HG02981 (cell line): ENCODE results near the gene IRF2BP2.

ENCODE experiments used
- ATAC-seq: cut with Tn5 transposase; IDR thresholded peaks from one replicate; pipeline ENCODE4 v1.9.1; 2021; ENCODE audit warnings: mild to moderate bottlenecking, moderate library complexity; ENCODE audit not compliant: unreplicated experiment

The IRF2BP2 gene

DNA sequence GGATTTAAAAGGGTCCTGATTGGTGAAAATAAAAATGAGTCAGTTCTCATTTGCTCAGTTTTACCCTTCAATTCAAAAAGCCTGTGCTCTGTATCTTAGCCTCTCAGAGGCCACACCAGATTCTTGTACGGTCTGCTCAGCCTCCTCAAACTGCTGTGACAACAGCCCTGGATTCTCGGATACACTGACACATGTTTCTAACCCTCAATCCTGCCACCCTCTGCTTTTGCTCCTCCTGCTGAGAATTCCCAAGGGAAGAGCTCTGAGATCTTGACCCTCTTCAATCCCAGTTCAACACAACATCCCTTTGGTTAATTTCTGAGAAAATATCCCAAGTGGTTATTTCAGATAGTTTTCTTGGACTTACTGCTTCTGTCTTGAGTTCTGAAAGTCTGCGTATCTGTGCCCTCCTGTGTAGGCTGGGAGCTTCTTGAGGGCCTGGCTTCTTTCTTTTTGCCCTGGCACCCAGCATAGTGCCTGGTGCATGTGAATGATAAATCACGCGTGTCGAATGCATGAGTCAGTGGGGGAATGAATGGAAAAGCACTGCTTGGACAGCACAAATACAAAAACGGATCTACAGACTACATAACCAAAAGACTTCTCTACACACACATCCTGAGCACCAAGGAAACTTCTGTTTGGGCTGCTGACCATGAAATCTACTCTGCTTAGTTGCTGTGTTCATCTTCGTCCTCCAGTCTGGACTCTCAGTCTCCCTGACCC is 24.5 kb downstream of the IRF2BP2 start:
- ATAC-seq, result no peak

DNA sequence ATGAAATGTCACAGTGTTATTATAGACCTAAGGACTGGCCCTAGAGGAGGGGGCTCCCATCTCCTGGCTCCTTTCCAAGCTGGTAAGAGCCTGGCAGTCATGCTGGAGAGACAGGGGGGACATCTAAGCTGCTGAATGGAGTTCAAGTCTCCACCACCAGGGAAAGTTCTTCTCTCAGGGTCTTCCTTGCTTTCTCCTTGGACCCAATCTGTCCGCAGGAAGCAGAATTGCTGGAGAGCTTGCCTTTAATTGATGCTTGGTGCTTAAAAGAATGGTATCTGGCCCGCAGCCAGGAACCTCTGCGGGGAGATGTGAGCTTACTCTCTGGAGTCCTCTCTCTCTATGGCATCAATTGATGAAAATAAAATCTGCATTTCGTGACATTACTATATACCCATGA is 25.1 kb downstream of the IRF2BP2 start:
- no peak for ATAC-seq

DNA sequence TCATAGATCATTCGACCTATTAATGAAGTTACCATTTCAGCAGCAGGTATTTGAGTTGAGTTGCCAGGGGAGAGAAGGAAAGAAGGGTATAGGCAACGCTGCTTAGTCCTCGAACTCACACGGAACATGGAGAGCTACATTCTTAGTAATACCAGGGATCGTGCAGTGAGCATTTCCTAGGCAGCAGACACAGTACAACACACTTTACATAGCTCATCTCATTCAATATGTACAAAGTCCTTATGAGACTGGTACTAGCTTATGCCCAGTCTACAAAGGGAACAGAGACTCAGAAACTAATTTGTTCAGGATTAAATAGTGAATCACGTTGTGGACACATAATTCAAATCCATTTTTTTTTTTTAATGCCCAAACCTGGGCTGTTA is 25.6 kb downstream of the IRF2BP2 start:
- no peak for ATAC-seq

DNA sequence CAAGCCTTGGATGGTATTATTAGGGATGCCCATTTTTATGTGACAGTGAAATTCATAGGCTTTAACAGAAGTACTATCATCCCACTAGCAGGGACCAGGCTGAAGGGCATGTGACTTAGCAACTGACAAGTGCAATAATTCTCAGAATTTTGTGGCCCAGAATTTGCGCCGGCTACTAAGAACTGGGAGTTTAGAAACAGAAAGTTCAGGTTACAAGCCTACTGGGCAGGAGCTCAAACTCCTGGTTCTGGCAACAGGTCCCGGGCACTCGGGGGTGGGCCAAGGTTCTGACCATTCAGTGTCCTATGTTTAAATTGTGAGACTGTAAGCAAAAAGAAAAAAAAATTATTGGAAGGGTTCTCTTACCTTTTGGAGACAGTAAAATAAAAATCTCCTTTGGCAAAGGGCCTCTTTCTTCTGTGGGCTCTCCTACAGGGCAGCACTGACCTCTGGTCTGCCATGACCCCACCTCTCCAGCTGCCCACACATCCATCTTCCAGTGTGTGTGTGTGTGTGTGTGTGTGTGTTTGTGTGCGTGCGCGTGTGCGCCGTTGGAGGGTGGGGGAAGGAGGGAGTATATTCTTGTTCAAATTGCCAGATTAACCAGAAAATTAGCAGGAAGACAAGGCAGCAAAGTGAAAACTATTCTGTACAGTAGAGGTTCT is 26.1 kb downstream of the IRF2BP2 start:
- no peak for ATAC-seq

DNA sequence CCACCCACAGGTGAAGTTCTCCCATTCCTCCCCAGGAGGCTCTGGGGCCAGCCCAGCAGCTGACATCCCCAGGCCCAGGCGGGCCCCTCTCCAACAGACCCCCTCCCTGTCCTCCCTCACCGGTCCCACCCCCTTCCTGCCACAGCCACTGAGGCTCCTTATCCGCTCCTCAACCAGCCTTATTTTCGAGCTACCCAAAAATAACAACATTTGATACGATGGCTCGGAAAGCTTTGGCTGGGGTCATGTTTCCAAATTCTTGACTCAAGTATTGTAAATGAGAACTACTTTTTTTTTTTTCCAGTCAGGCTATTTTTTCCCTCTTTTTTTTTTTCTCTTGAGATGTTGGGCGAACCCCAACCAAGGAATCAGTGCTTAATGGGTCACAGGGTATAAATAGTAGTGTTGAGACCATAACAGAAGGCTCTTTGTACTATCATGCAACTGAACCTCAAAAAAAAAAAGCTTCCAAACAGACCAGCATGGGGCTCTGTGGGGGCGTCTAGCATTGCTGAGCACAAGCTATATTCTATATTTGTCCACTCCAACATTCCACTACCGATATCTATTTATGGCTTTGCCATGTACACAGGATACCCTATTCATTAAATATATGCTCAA is 27.2 kb downstream of the IRF2BP2 start:
- ATAC-seq, result no peak

DNA sequence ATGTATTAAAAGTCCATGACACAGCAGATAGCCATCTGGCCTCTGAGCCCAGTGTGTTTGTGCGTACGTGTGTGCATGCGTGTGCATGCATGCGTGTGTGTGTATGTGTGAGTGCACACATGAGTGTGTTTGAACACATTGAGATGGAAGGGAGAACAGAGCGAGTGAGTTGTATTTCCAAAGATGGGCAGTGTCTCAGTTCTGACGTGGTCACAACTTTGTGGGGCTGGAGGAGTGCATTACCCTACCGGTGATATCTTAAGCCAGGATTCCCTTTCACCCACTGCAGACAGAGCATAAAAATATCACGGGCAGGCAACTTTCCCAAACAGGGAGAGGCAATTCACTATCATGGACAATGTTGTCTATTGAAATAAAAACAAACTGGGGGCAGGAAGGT is 27.8 kb downstream of the IRF2BP2 start:
- no peak for ATAC-seq

DNA sequence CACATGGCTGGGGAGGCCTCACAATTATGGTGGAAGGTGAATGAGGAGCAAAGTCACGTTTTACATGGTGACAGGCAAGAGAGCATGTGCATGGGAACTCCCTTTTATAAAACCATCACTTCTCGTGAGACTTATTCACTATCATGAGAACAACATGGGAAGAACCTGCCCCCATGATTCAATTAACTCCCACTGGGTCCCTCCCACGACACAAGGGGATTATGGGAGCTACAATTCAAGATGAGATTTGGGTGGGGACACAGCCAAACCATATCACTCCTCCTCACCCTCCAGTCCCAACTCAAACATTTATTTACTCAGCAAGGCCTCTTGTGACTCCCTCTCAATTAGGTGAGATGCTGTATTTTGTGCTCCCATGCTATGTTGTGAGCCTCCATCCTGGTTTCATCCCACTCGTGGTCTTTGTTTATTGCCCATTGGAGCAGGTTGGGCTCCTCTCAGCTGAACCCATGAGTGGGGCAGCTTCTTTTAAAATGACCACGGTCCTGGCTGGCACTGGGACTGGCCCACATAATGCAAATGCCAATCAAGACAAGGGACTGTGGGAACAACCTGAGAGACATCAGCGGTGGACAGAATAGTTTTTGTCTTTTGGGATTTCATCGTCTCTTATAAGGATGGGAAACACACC is 28.8 kb downstream of the IRF2BP2 start:
- ATAC-seq, result no peak

DNA sequence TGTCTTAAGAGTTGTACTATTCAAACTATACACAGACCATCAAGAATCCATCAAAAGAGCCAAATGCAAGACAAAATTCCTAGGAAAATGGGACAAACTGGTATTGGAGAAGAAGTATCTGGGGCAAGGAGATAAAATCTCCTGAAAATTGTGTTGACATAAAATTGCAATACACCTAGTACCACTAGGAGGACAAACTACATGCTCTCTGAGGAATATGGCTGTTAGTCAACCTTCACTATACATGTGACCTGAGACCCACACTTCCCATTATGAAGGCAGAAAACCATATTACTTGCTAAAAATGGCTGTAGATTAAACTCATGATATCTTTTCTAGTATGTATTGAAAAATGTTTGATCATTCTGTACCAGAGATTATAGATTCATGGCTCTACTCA is 30.0 kb downstream of the IRF2BP2 start:
- no peak for ATAC-seq

DNA sequence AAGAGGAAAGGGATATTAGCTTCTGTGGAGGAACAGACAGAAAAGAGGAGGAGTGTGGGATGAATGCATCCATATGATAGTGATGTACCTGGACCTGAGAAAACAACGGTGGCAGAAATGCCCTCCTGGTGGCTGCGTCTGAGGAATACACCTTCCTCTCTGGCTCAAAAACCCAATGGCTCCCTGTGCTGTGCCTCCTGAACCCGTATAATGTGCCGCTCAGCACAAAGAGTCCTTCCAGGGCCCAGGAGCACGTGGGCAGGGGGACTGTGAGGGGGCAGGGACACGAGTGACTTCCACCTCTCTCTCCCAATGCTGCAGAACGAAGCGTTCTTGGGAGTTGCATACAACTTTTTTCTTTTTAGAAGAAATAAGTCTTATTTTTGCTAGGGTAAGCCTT is 31.2 kb downstream of the IRF2BP2 start:
- ATAC-seq, result no peak

DNA sequence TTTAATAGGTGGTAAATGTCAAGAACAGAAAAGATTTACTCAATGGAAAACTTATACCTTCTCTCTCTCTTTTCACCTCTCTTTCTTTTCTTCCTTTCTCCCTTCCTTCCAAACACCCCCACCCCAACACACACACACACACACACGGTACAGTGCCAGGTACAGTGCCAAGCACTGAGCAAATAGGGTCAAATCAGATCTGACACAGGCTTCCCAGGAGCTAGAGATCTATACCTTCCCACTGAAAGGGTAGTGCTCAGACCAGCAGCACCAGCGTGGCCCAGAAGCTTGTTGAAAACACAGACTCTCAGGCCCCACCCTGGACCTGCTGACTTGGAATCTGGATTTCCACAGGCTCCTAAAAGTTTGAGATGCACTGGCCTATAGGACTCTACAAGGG is 31.9 kb downstream of the IRF2BP2 start:
- ATAC-seq, result no peak

DNA sequence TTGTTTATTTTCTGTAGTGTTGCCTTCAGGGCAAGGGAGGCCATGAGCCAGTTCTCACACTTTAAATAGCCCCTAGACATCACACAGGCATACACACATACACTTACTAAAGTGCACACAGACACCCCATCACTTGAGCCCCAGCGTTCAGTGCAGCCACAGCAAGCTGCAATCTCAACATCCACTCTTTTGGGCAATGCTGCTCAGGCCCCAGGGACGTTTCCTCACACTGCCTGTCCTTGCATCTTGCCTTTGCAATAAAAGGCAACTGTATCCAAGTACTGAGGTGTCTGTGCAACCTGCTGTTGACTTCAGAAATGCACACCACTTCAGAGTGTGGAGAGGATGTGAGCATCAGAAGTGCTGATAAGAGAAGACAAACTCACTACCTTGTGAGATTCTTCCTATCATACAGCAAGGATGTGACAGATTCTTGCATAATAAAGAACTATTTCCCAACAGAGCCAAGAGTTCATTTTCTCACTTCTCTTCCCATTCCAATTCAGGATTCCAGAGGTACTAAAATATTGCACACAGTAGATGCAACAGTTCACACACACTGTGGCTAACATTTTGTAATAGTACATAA is 36.2 kb downstream of the IRF2BP2 start:
- no peak for ATAC-seq

DNA sequence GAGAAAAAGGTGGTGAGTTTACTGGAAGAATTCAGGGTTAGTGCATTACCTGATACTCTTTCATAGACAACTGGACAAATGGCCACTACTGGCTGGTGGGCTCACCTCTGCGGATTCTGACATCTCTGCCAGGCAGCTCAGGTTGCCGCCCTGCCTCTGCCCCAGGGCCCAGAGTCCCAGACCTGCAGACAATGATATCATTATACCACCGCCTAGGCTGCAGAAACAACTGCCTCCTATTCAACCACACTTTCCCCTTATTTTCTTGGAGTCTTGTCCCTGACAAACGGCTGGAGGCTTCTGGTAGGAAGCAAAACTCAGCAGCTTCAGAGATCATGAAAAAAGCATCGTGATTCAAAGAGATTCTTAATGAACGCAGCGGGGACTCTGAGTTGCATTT is 37.0 kb downstream of the IRF2BP2 start:
- ATAC-seq, result no peak

DNA sequence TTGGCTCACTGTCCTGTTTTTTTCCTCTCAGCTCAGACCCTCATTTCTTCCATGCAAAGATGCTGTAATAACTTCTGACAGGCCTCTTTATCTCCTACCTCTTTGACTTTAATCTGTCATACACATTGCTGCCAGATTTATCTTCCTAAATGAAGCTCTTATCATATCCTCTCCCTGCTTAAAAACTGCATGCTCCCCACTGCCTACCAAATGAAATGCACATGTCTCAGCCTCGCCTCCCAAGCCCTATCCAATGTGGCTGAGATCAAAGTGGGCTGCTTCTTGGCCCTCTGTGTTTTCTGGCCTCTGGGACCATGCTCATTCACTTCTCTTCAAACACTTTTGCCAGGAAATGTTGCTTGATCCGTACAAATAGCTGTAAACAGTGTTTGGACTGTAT is 38.3 kb downstream of the IRF2BP2 start:
- no peak for ATAC-seq

DNA sequence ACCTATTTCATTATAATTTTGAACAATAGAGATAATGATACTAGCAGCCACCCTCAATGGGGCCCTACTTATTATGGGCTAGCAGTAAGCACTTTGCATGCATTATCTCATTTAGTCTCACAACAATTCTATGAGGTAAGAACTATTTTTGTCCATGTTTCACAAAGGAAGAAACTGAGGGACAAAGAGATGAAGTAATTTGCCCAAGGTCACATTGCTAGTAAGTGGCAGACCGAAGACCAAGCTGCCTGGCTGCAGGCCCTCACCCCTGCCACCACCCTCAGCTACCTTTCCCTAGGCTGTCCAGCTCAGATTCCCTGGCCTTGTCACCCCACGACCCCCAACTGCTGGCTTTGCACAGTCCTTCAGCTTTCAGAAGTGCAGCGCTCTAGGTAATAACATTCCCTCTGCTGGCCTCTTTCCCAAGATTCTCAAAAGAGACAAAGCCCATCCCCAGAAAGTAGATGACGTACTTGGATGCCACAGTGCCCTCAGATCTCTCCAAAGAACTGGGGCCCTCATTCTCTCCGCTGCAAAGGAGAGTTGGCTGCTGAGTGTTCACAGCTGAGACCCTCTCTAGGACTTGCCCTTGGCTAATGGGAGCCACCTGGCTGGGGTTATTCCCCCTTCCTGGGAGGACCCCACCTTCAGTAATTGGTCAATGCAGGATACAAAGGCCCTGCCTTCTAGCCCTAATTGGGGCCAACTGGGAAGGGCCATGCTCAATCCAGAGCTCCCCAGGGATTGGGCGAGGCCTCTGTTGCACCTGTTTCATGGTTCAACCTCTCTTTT is 39.5 kb downstream of the IRF2BP2 start:
- no peak for ATAC-seq

DNA sequence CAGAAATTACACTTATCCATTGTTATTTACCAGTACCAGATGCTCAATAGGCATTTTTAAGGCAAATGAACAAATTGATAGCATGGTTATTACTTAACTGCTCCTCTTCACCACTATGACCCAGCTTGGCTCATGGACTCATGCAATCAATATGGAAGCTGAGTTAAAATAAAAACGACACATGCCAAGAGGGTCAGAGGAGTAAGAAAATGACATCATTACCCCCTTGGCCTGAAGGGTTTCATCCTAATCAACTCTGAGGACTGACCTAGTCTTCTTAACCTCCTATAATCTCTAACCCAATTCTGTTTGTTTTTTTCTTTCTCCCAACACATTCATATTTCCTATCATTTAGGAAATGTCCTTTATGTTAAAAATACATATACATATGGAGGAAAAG is 41.6 kb downstream of the IRF2BP2 start:
- ATAC-seq, result no peak

DNA sequence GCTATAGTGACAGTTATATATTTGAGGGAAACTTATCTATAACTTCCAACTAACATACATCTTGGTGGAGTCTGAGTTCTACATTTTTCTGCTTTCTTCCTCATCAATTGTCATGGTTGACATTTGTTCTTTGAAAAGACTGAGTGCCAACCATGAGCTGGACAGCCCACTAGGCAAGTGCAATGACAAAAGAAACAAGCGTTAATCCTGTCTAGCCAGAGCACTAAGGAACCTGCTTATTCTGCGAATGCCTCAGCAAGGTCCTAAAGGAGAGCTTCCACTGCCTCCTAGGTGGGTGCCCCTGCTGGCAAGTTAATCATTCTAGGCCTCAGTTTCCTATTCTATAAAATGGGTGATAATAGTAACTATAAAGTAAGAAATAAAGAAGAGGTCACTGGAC is 44.8 kb downstream of the IRF2BP2 start:
- no peak for ATAC-seq

DNA sequence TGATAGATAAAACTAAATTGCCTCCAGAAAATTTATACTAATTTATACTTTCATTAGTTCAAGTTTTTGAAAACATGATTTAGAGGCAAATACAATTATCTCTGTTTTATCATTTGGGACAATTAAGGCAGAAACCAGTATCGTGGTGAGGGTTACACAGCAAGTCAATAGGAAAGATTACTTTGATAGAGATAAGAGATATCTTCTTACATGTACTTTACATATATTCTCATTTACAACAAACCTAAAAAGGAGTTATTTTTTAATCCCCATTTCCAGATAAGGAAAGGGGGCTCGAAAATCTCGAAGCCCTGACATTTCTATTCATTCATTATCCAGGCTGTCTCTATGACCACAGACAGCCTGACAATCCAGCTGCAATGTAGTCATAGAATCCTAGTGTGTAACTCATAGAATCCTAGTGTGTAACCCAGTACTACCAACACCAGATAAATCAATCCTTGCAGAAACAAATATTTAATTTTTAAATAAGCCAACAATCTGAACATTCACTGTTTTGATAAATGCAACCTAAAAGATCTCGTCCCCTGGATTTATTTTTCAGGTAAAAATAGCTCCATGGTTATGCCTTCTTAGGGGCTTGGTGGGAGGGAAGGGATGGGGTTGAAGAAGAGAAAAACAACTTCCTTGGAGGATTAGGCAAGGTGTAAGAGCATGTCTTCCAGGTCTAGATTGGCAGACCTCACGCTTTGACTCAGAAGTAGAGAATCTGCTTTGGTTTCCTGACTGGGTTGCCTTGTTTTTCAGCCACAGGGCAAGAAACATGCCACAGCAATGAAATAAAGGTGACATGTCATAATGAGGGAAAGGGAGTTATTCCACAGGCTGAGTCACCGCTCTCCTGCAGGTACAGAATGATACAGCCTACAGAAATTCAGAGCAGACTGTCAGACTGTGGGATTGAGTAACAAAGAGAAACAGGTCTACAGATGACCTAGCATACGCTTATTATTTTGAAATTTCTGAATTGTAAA is 45.6 kb downstream of the IRF2BP2 start:
- ATAC-seq, result no peak

DNA sequence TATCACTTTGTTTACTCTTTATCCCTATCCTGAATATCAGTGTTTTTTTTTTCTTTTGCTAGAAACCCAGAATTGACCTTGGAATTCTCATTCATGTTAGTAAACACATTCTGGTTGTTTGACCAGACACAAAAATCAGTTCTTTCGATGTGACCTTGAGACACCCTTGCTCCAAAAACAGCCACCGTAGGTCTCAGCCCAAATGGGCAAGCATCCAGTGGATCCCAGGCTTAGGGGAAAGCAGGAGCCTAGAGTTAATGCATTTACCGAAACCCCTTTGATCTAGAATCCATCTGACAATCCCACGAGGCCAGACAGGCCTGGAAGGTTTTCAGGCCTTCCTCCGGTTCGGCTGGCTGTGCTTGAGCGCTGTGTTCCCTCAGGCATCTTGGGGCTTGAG is 47.6 kb downstream of the IRF2BP2 start:
- ATAC-seq, result no peak

DNA sequence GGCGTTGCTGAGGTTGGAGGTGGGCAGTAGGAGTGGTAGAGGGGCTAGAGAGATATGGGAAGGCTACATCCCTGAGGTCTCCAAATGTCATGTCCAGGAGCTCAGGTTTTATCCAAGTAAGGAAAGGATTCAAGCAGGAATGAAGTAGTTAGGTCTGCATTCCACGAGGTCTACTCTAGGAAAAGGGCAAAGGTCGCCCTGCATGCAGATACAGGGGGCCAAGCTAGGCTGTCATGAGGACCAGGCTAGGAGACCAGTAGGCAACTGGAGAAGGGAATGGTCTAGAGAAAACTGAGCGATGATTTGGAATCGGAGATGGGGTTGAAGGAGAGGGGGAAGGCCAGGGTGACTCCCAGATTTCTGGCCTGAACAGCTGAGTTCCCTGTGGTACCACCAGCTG is 48.7 kb downstream of the IRF2BP2 start:
- no peak for ATAC-seq
